Measurements from ENCODE around the gene ARSB. TPM values are rescaled to one million over a fixed set of nuclear protein-coding genes. Genes with fewer than 3 reads are reported as not detected.

The ARSB gene
- total RNA-seq, 1 donor from 2014 or later, result 14.6 TPM

- H3K36me3 ChIP-seq (ENCODE audit: control insufficient read depth in 3 of 3, insufficient read depth in 3 of 3, low read length in 3 of 3), result no peaks in the 10 kb centered on the region
- H3K27ac ChIP-seq (ENCODE audit: low read depth, low read length), result no peak overlapping the region
- H3K4me1 ChIP-seq (ENCODE audit: control insufficient read depth in 3 of 3, insufficient read depth in 3 of 3, low read length in 3 of 3), result no peaks in the 10 kb centered on the region
- no peaks in the 10 kb centered on the region for H3K9me3 ChIP-seq (ENCODE audit: control insufficient read depth in 3 of 3, low read length in 3 of 3)
- H3K27me3 ChIP-seq (ENCODE audit: control insufficient read depth in 3 of 3, insufficient read depth in 3 of 3, low read length in 3 of 3), result no peaks in the 10 kb centered on the region
- no peak overlapping the region for H3K9ac ChIP-seq (ENCODE audit: low read depth in 1 of 3, low read length in 3 of 3)
- H3K4me3 ChIP-seq (ENCODE audit: low read length in 3 of 3), result no peak overlapping the region
These were observed 26.3 kb downstream of the ARSB start for GRCh38 chr5:78958672-78959445.

- no peaks in the 10 kb centered on the region for H3K36me3 ChIP-seq (ENCODE audit: control insufficient read depth in 3 of 3, insufficient read depth in 3 of 3, low read length in 3 of 3)
- H3K9ac ChIP-seq (ENCODE audit: low read depth in 1 of 3, low read length in 3 of 3), result no peak overlapping the region
- no peaks in the 10 kb centered on the region for H3K4me1 ChIP-seq (ENCODE audit: control insufficient read depth in 3 of 3, insufficient read depth in 3 of 3, low read length in 3 of 3)
- no peaks in the 10 kb centered on the region for H3K9me3 ChIP-seq (ENCODE audit: control insufficient read depth in 3 of 3, low read length in 3 of 3)
- H3K27me3 ChIP-seq (ENCODE audit: control insufficient read depth in 3 of 3, insufficient read depth in 3 of 3, low read length in 3 of 3), result no peaks in the 10 kb centered on the region
- no peak overlapping the region for H3K4me3 ChIP-seq (ENCODE audit: low read length in 3 of 3)
- no peak overlapping the region for H3K27ac ChIP-seq (ENCODE audit: low read depth, low read length)
These were observed 28.2 kb downstream of the ARSB start for GRCh38 chr5:78956901-78957300.

GRCh38 chr5:78953092-78953800 lies 31.9 kb downstream of the ARSB start:
- Histone ChIP-seq H3K27ac (ENCODE audit: low read depth, low read length) (no peak overlapping the region), H3K27me3 (ENCODE audit: control insufficient read depth in 3 of 3, insufficient read depth in 3 of 3, low read length in 3 of 3) (no peaks in the 10 kb centered on the region), H3K36me3 (ENCODE audit: control insufficient read depth in 3 of 3, insufficient read depth in 3 of 3, low read length in 3 of 3) (no peaks in the 10 kb centered on the region), H3K4me1 (ENCODE audit: control insufficient read depth in 3 of 3, insufficient read depth in 3 of 3, low read length in 3 of 3) (peaks cover 0 to 3% (median 0%) of the 10 kb centered on the region in 3 donors), H3K9ac (ENCODE audit: low read depth in 1 of 3, low read length in 3 of 3) (no peak overlapping the region), H3K9me3 (ENCODE audit: control insufficient read depth in 3 of 3, low read length in 3 of 3) (no peaks in the 10 kb centered on the region), H3K4me3 (ENCODE audit: low read length in 3 of 3) (no peak overlapping the region)

GRCh38 chr5:78930721-78931120 lies 54.4 kb downstream of the ARSB start:
- Histone ChIP-seq H3K27ac (ENCODE audit: low read depth, low read length) (no peak overlapping the region), H3K9ac (ENCODE audit: low read depth in 1 of 3, low read length in 3 of 3) (no peak overlapping the region), H3K36me3 (ENCODE audit: control insufficient read depth in 3 of 3, insufficient read depth in 3 of 3, low read length in 3 of 3) (no peaks in the 10 kb centered on the region), H3K4me3 (ENCODE audit: low read length in 3 of 3) (no peak overlapping the region), H3K9me3 (ENCODE audit: control insufficient read depth in 3 of 3, low read length in 3 of 3) (no peaks in the 10 kb centered on the region), H3K27me3 (ENCODE audit: control insufficient read depth in 3 of 3, insufficient read depth in 3 of 3, low read length in 3 of 3) (no peaks in the 10 kb centered on the region), H3K4me1 (ENCODE audit: control insufficient read depth in 3 of 3, insufficient read depth in 3 of 3, low read length in 3 of 3) (no peaks in the 10 kb centered on the region)

GRCh38 chr5:78929833-78930232 lies 55.3 kb downstream of the ARSB start:
- no peak overlapping the region for H3K4me3 ChIP-seq (ENCODE audit: low read length in 3 of 3)
- no peaks in the 10 kb centered on the region for H3K27me3 ChIP-seq (ENCODE audit: control insufficient read depth in 3 of 3, insufficient read depth in 3 of 3, low read length in 3 of 3)
- H3K4me1 ChIP-seq (ENCODE audit: control insufficient read depth in 3 of 3, insufficient read depth in 3 of 3, low read length in 3 of 3), result no peaks in the 10 kb centered on the region
- H3K36me3 ChIP-seq (ENCODE audit: control insufficient read depth in 3 of 3, insufficient read depth in 3 of 3, low read length in 3 of 3), result no peaks in the 10 kb centered on the region
- no peaks in the 10 kb centered on the region for H3K9me3 ChIP-seq (ENCODE audit: control insufficient read depth in 3 of 3, low read length in 3 of 3)
- no peak overlapping the region for H3K9ac ChIP-seq (ENCODE audit: low read depth in 1 of 3, low read length in 3 of 3)
- H3K27ac ChIP-seq (ENCODE audit: low read depth, low read length), result no peak overlapping the region

GRCh38 chr5:78927657-78928282 lies 57.3 kb downstream of the ARSB start:
- Histone ChIP-seq H3K27ac (ENCODE audit: low read depth, low read length) (no peak overlapping the region), H3K4me1 (ENCODE audit: control insufficient read depth in 3 of 3, insufficient read depth in 3 of 3, low read length in 3 of 3) (no peaks in the 10 kb centered on the region), H3K9me3 (ENCODE audit: control insufficient read depth in 3 of 3, low read length in 3 of 3) (no peaks in the 10 kb centered on the region), H3K4me3 (ENCODE audit: low read length in 3 of 3) (no peak overlapping the region), H3K36me3 (ENCODE audit: control insufficient read depth in 3 of 3, insufficient read depth in 3 of 3, low read length in 3 of 3) (no peaks in the 10 kb centered on the region), H3K9ac (ENCODE audit: low read depth in 1 of 3, low read length in 3 of 3) (no peak overlapping the region), H3K27me3 (ENCODE audit: control insufficient read depth in 3 of 3, insufficient read depth in 3 of 3, low read length in 3 of 3) (no peaks in the 10 kb centered on the region)

- H3K4me3 ChIP-seq (ENCODE audit: low read length in 3 of 3), result no peak overlapping the region
- no peak overlapping the region for H3K9ac ChIP-seq (ENCODE audit: low read depth in 1 of 3, low read length in 3 of 3)
- H3K4me1 ChIP-seq (ENCODE audit: control insufficient read depth in 3 of 3, insufficient read depth in 3 of 3, low read length in 3 of 3), result no peaks in the 10 kb centered on the region
- no peak overlapping the region for H3K27ac ChIP-seq (ENCODE audit: low read depth, low read length)
- no peaks in the 10 kb centered on the region for H3K9me3 ChIP-seq (ENCODE audit: control insufficient read depth in 3 of 3, low read length in 3 of 3)
- no peaks in the 10 kb centered on the region for H3K36me3 ChIP-seq (ENCODE audit: control insufficient read depth in 3 of 3, insufficient read depth in 3 of 3, low read length in 3 of 3)
- H3K27me3 ChIP-seq (ENCODE audit: control insufficient read depth in 3 of 3, insufficient read depth in 3 of 3, low read length in 3 of 3), result no peaks in the 10 kb centered on the region
These were observed 58.9 kb downstream of the ARSB start for GRCh38 chr5:78926252-78926651.

GRCh38 chr5:78925129-78925876 lies 59.8 kb downstream of the ARSB start:
- Histone ChIP-seq H3K9ac (ENCODE audit: low read depth in 1 of 3, low read length in 3 of 3) (no peak overlapping the region), H3K9me3 (ENCODE audit: control insufficient read depth in 3 of 3, low read length in 3 of 3) (no peaks in the 10 kb centered on the region), H3K4me1 (ENCODE audit: control insufficient read depth in 3 of 3, insufficient read depth in 3 of 3, low read length in 3 of 3) (no peaks in the 10 kb centered on the region), H3K27ac (ENCODE audit: low read depth, low read length) (no peak overlapping the region), H3K36me3 (ENCODE audit: control insufficient read depth in 3 of 3, insufficient read depth in 3 of 3, low read length in 3 of 3) (no peaks in the 10 kb centered on the region), H3K4me3 (ENCODE audit: low read length in 3 of 3) (no peak overlapping the region), H3K27me3 (ENCODE audit: control insufficient read depth in 3 of 3, insufficient read depth in 3 of 3, low read length in 3 of 3) (no peaks in the 10 kb centered on the region)

GRCh38 chr5:78923622-78923970 lies 61.5 kb downstream of the ARSB start:
- H3K9ac ChIP-seq (ENCODE audit: low read depth in 1 of 3, low read length in 3 of 3), result no peak overlapping the region

More at GRCh38 chr5:78923622-78923970, 61.5 kb downstream of the ARSB start:
- Histone ChIP-seq H3K36me3 (ENCODE audit: control insufficient read depth in 3 of 3, insufficient read depth in 3 of 3, low read length in 3 of 3) (no peaks in the 10 kb centered on the region), H3K27me3 (ENCODE audit: control insufficient read depth in 3 of 3, insufficient read depth in 3 of 3, low read length in 3 of 3) (no peaks in the 10 kb centered on the region), H3K9me3 (ENCODE audit: control insufficient read depth in 3 of 3, low read length in 3 of 3) (no peaks in the 10 kb centered on the region), H3K27ac (ENCODE audit: low read depth, low read length) (no peak overlapping the region), H3K4me3 (ENCODE audit: low read length in 3 of 3) (no peak overlapping the region), H3K4me1 (ENCODE audit: control insufficient read depth in 3 of 3, insufficient read depth in 3 of 3, low read length in 3 of 3) (no peaks in the 10 kb centered on the region)
